A204.1 (cell line): ENCODE measurements around the gene COL9A2.
"Not testable (repeated sequence)": the region's sequence is repeated elsewhere in the genome, so short reads cannot be mapped to it uniquely, and the experiment has no call there.

Experiments
- FAIRE-seq: peaks from 2 replicates; lab custom pipeline; 2012; peaks lifted over from hg19 to GRCh38; lab: Jason Lieb, UNC

COL9A2 gene

DNA sequence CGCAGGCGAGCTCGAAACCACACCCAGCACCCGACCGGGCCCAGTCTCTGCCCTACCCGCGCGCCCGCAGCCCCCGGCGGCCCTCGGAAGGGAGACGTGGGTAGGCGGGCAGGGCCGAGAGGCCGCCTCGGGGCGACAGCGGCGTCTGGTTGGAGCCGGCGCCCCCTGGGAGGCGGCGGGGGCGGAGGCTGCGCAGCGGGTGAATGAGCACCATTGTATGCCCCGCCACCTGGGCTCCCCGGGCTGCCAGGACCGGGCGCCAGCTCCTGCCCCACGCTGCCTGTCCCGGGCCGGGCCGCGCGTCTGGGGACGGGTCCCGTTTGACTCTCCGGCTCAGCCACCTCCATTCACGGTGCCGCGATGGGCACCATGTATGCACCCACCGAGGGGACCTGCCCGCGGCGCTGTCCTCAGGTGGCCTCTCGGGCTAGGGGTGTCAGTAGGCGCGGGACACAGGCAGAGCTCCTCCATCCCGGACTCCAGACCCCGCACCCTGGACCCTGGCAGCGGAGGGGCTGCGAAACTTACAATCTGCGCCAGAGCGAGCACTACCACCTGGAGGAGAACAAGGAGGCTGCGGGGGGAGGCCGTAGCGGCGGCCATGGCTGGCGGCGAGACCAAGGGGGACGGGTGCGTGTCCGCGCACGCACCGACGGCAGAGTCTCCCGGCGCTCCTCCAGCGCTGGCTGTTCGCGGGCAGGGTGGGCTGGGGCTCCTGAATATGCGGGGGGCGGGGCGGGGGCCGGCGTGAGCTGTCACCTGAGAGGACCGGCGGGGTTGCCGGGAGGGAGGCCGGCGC, at the start of gene COL9A2:
Gene COL9A2 (minus strand): TSS at position 692 of the 799 bp plus-strand sequence. CDS start 89 bp downstream, at position 603.
- FAIRE-seq: no peak

- FAIRE-seq: no peak
Observed at GRCh38 chr1:40363721-40364120, 46.6 kb upstream of the COL9A2 start.

GRCh38 chr1:40362699-40363098, 45.6 kb upstream of the COL9A2 start:
- FAIRE-seq: no peak

DNA sequence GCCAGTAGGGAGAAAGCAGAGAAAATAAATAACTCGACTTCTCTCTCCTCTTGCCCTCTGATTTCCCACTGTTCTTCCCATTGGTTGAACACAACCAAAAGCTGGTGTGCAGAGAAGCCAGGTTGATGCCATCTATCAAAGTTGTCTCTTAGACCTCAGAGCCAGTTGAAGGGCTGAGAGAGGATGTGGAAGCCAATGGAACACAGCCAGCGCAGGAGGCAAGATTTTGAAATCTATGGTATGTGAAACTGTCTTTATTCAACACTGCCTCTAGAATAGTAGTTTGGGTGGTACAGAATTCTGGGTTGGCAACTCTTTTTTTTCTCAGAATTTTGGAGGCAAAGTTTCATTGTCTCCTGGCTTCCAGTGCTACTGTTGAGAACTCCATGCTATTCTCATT, 45.1 kb upstream of the COL9A2 start:
- FAIRE-seq: no peak

DNA sequence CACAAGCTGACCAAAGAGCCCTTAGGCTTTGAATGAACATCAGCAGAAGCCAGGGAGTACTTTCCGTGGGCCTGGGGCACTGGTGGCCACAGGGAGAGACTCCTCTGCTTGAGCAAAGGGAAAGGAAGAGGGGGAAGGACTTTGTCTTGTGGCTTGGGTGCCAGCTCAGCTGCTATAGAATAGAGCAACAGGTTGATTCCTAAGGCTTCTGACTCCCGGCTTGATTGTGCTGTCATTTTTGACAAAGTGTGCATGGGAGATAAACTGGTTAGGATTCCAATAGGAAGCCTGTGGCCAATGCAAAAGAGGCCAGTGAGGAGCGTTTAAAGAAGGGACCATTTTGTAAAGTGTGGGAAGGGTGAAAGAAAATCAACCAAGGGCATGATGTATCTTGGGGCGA, 44.6 kb upstream of the COL9A2 start:
- no peak for FAIRE-seq

DNA sequence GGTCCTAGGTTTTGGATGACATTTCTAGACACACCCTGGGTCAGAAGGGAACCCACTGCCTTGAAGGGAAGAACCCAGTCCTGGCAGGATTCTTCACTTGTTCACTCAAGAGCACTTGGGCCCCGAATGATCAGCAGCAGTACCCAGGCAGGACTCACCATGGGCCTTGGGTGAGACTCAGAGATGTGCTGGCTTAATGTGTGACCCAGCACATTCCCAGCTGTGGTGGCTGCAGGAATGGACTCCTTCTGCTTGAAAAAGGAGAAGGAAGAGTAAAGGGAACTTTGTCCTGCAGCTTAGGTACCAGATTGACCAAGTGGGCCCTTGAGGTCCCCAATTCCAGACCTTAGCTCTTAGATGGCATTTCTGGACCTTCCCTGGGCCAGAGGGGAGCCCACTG, 44.1 kb upstream of the COL9A2 start:
- no peak for FAIRE-seq

DNA sequence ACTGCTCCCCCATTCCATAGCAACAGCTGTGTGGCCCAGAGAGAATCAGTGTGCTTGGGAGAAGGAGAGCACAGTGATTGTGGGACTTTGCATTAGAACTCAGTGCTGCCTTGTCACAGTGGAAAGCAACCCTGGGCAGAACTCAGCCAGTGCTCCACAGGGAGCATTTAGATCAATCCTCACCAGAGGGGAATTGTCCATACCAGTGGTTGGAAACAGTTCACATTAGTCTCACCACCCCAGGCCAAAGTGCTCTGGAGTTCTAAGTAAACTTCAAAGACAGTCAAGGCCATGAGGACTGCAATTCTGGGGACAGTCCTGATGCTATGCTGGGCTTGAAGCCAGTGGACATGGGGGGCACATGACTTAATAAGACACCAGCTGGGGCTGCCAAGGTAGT, 43.5 kb upstream of the COL9A2 start:
- no peak for FAIRE-seq

DNA sequence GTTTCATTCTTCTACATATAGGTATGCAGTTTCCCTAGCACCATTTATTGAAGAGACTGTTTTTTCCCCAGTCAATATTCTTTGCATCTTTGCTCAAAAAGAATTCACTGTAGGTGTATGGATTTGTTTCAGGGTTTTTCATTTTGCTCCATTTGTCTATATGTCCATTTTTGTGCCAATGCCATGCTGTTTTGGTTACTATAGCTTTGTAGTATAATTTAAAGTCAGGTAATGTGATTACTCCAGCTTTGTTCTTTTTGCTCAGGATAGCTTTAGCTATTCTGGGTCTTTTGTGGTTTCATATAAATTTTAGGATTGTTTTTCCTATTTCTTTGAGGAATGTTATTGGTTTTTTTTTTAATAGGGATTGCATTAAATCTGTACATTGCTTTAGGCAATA, 40.5 kb upstream of the COL9A2 start:
- FAIRE-seq: no peak

- no peak for FAIRE-seq
Observed at GRCh38 chr1:40353082-40353481, 36.0 kb upstream of the COL9A2 start.

DNA sequence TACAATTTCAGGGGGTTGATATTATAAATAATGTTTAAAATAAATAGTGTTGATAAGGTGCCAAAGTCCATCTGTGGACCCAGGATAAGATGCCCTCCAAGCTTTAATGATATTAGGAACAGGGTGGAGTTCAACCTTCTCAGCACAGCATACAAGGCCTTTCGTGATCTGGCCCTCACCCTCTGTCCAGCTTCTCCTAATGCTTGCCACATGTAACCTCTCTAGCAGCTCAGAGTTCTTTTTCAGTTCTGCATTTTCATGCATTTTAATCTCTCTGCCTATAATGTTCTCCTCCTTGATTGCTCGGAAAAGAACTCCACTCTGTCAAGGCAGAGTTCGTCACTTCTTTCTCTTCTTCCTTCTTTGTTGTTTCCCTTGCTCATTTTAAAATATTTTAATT, 35.0 kb upstream of the COL9A2 start:
- no peak for FAIRE-seq

GRCh38 chr1:40351124-40351523, 34.0 kb upstream of the COL9A2 start:
- no peak for FAIRE-seq

DNA sequence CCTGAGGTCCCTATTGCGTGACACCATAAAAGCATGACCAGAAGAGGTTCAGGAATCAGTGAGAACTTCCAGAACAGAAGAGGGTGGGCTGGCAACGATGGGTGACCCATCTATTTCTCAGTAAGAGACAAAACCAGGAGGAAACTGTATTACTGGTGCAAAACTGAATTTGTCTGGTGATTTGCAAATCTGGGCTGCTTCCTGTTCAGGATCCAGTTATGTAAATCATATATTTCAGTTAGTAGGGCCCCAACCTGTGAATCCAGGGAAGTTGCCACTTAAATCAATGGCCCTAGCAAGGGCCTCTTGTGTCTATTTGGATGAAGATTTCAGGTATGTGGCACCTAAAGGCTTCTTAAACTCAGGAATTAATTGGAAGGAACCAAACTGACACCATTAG, 33.3 kb upstream of the COL9A2 start:
- no peak for FAIRE-seq

DNA sequence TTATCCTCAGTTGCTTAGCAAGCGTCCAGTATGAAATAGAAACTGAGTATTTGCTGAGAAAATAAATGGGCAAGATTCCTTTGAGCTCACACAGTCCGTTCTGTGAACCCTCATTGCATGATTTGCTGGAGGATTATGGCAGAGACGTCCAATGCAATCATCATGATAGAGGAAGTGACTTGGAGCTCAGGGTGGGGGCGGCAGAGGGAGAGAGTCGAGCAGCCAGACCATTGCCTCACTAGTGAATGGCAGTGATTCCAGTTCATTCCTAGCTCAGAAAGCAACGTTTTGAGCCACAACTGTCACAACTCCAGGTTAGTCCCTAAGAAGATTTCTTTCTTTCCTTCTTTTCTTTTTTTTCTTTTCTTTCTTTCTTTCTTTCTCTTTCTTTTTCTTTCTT, 27.5 kb upstream of the COL9A2 start:
- no peak for FAIRE-seq

DNA sequence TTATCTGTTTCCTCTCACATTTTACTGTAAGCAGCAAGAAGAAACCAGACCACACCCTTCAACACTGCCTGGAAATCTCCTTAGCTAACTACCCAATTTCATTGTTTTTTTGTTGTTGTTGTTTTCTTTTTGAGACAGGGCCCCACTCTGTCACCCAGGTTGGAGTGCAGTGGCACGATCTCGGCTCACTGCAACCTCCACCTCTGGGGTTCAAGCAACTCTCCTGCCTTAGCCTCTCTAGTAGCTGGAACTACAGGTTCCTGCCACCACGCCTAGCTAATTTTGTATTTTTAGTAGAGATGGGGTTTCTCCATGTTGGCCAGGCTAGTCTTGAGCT, 25.3 kb upstream of the COL9A2 start:
- FAIRE-seq: not testable (repeated sequence)

DNA sequence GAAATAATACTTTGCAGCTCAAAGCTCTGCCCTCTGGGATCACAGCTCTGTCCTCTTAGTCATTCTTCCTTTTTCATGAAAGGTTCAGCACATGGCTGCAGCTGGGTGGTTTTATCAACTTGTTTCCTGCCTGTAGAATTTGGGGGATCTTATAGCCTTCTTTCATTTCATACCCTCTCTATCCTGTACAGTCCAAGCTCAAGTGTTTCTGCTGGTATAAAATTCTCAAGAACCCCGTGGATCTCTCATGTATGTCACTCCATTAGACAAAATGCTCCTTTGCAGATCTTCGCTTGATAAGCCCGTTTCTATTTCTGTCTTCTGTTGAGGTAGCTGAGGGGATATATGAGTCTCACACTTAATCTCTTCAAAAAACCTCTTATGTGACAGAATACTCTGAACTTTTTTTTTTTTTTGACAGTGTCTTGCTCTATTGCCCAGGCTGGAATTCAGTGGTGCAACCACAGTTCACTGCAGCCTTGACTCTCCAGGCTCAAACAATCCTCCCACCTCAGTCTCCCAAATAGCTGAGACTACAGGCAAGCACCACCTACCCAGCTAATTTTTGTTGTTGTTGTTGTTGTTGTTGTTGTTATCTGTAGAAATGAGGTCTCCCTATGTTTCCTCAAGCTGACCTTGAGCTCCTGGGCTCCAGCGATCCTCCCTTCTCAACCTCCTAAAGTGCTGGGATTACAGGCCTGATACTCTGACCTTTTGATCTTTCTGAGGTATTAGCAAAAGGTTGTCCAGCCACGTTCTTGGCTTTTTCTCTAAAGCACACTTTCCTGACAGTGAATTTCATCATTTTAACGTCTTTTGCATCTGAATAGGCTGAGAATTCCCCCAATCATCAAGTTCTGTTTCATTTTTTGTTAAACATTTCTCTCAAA, 24.6 kb upstream of the COL9A2 start:
- FAIRE-seq: no peak

DNA sequence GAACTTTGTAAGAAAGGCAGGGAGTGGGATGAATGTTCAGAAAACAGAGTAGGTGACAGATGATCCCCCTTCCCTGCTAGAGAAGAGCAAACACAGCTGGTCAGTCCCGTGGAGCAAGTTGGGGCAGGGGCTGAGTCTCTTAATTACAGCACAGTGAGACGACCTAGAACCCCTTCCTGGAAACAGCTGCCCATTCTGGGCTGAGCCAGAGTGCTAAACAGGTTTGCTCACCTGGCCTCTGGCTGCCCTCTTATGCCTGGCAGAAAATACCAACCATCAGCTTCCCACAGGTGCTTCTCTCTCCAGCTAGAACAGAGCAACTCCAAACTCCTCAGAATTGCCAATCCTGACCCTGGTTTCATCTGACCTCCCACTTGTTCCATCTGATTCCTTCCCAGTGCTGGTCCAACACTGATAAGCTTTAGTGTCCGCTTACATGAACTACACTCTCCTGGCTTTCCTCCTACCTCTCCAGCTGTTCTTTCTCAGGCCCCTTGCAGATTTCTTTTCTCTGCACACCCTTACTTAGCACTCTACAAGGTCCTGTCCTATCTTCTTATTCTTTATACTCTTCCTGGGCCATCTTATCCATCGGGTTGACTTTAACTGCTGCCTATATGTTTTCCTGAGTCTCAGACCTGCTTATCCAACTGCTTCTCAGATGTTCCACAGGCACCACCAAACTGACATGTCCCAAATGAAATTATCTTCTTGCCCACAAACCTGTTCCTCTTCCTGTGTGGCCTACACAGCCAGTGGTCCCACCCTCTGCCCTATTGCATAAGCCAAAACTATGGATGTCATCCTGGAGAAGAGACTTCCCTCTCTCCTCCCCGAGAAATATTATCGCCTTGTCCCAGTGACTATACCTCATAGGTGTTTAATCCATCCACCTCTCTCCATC, 22.6 kb upstream of the COL9A2 start:
- no peak for FAIRE-seq

DNA sequence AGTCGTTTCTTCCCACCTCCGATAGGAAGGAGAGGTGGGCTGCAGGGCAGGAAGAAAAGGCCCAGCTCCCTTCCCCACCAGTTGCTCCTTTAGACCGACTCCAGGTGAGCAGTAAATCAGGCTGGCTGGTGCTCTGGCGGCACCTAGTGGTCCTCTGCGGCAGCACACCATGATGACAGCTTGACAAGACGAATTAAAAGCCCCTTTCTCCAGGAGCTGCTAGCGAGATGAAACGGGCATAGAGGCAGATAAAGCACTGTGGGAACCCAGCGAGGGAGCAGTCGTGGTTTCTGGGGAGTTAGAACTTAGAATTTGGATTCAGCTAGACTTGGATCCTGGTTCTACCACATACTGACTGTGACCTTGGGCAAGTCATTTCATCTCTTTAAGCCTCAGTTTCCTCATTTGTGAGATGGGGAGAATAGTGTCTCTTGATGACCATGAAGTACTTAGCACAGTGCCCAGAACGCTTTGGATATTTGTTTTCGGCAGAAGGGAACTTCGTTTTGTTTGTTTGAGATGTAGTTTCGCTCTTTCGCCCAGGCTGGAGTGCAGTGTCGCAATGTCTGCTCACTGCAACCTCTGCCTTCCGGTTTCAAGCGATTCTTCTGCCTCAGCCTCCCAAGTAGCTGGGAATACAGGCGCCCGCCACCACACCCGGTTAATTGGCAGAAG, 21.8 kb upstream of the COL9A2 start:
- FAIRE-seq: no peak

DNA sequence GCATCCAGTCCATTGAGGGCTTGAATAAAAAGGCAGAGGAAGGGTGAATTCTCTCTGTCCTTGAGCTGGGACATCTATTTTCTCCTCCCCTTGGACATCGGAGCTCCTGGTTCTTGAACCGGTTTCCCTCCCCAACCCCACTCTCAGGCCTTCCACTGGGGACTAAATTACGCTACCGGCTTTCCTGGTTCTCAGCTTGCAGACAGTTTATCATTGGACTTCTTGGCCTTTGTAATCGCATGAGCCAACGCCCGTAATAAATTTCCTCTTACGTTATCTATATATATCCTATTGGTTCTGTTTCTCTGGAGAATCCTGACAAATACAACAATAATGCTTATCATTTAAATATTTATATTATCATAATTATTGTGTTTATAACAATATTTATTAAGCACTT, 20.4 kb upstream of the COL9A2 start:
- FAIRE-seq: no peak

GRCh38 chr1:40332695-40333094, 15.6 kb upstream of the COL9A2 start:
- no peak for FAIRE-seq

- not testable (repeated sequence) for FAIRE-seq
Observed at GRCh38 chr1:40331403-40331802, 14.3 kb upstream of the COL9A2 start.

GRCh38 chr1:40318970-40319621, 2.0 kb upstream of the COL9A2 start:
- FAIRE-seq: no peak
